ENCODE measurements around the gene MYOF. TPM values are rescaled to one million over a fixed set of nuclear protein-coding genes. Genes with fewer than 3 reads are reported as not detected.
A peak's percentile ranks its signal among the peaks of the same experiment; 100 is the strongest.

MYOF gene, protein sequence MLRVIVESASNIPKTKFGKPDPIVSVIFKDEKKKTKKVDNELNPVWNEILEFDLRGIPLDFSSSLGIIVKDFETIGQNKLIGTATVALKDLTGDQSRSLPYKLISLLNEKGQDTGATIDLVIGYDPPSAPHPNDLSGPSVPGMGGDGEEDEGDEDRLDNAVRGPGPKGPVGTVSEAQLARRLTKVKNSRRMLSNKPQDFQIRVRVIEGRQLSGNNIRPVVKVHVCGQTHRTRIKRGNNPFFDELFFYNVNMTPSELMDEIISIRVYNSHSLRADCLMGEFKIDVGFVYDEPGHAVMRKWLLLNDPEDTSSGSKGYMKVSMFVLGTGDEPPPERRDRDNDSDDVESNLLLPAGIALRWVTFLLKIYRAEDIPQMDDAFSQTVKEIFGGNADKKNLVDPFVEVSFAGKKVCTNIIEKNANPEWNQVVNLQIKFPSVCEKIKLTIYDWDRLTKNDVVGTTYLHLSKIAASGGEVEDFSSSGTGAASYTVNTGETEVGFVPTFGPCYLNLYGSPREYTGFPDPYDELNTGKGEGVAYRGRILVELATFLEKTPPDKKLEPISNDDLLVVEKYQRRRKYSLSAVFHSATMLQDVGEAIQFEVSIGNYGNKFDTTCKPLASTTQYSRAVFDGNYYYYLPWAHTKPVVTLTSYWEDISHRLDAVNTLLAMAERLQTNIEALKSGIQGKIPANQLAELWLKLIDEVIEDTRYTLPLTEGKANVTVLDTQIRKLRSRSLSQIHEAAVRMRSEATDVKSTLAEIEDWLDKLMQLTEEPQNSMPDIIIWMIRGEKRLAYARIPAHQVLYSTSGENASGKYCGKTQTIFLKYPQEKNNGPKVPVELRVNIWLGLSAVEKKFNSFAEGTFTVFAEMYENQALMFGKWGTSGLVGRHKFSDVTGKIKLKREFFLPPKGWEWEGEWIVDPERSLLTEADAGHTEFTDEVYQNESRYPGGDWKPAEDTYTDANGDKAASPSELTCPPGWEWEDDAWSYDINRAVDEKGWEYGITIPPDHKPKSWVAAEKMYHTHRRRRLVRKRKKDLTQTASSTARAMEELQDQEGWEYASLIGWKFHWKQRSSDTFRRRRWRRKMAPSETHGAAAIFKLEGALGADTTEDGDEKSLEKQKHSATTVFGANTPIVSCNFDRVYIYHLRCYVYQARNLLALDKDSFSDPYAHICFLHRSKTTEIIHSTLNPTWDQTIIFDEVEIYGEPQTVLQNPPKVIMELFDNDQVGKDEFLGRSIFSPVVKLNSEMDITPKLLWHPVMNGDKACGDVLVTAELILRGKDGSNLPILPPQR (N-terminal part only)
- total RNA-seq (1 to 10 TPM in 1 of 2 donors, under 1 TPM in 1; 0.81 to 1.6 TPM), total RNA-seq (0.12 to 0.75 reads per million in 2 donors)

GRCh38 chr10:93482145-93482834, at the start of gene MYOF:
Gene MYOF (minus strand): TSS chr10:93482334. CDS start chr10:93482194, 140 bp downstream.
- H3K27ac Mint-ChIP-seq, result peak within 1 kb of the TSS; percentile 19
- peaks cover 34% of the 10 kb centered on the region for H3K27me3 Mint-ChIP-seq
- H3K36me3 Mint-ChIP-seq (ENCODE audit: low read depth), result no peaks in the 10 kb centered on the region
- DNase-seq (peak in 1 of 3 donors; percentile 17), ATAC-seq (peak; percentile 93)
- peaks cover 11% of the 10 kb centered on the region for H3K4me1 Mint-ChIP-seq
- peak within 1 kb of the TSS; percentile 90 for H3K4me3 Mint-ChIP-seq
- no peaks in the 10 kb centered on the region for H3K9me3 ChIP-seq (ENCODE audit: control insufficient read depth, low read length, poor library complexity, severe bottlenecking)

GRCh38 chr10:93518531-93518930, 36.4 kb upstream of the MYOF start:
- Mint-ChIP-seq H3K4me1 (peaks cover 4% of the 10 kb centered on the region), H3K4me3 (no peak overlapping the region), H3K36me3 (ENCODE audit: low read depth) (peaks cover 2% of the 10 kb centered on the region), H3K27me3 (no peaks in the 10 kb centered on the region), H3K27ac (no peak overlapping the region)
- no peaks in the 10 kb centered on the region for H3K9me3 ChIP-seq (ENCODE audit: control insufficient read depth, low read length, poor library complexity, severe bottlenecking)
- DNase-seq (no peak), ATAC-seq (no peak)

GRCh38 chr10:93516006-93516380, 33.9 kb upstream of the MYOF start:
- H3K4me3 Mint-ChIP-seq, result no peak overlapping the region
- H3K36me3 Mint-ChIP-seq (ENCODE audit: low read depth), result peaks cover 2% of the 10 kb centered on the region
- ATAC-seq, result no peak

GRCh38 chr10:93515071-93516005, 33.2 kb upstream of the MYOF start:
- Mint-ChIP-seq H3K27me3 (peaks cover 3% of the 10 kb centered on the region), H3K27ac (peak overlapping the region; percentile 83), H3K36me3 (ENCODE audit: low read depth) (peaks cover 2% of the 10 kb centered on the region), H3K4me1 (peaks cover 5% of the 10 kb centered on the region), H3K4me3 (no peak overlapping the region)
- DNase-seq (no peak), ATAC-seq (no peak)
- no peaks in the 10 kb centered on the region for H3K9me3 ChIP-seq (ENCODE audit: control insufficient read depth, low read length, poor library complexity, severe bottlenecking)

More at GRCh38 chr10:93516006-93516380, 33.9 kb upstream of the MYOF start:
- H3K9me3 ChIP-seq (ENCODE audit: control insufficient read depth, low read length, poor library complexity, severe bottlenecking), result no peaks in the 10 kb centered on the region
- peaks cover 4% of the 10 kb centered on the region for H3K4me1 Mint-ChIP-seq
- H3K27me3 Mint-ChIP-seq, result no peaks in the 10 kb centered on the region
- DNase-seq, result no peak
- H3K27ac Mint-ChIP-seq, result peak overlapping the region; percentile 83

GRCh38 chr10:93514521-93514920, 32.4 kb upstream of the MYOF start:
- Mint-ChIP-seq H3K4me1 (peaks cover 6% of the 10 kb centered on the region), H3K4me3 (no peak overlapping the region), H3K27ac (no peak overlapping the region), H3K36me3 (ENCODE audit: low read depth) (peaks cover 2% of the 10 kb centered on the region), H3K27me3 (peaks cover 4% of the 10 kb centered on the region)
- no peaks in the 10 kb centered on the region for H3K9me3 ChIP-seq (ENCODE audit: control insufficient read depth, low read length, poor library complexity, severe bottlenecking)
- DNase-seq (no peak), ATAC-seq (no peak)

GRCh38 chr10:93513091-93513490, 31.0 kb upstream of the MYOF start:
- H3K9me3 ChIP-seq (ENCODE audit: control insufficient read depth, low read length, poor library complexity, severe bottlenecking), result no peaks in the 10 kb centered on the region
- Mint-ChIP-seq H3K4me1 (peaks cover 9% of the 10 kb centered on the region), H3K4me3 (no peak overlapping the region), H3K27me3 (peaks cover 4% of the 10 kb centered on the region), H3K27ac (no peak overlapping the region), H3K36me3 (ENCODE audit: low read depth) (peaks cover 2% of the 10 kb centered on the region)
- no peak for DNase-seq
- no peak for ATAC-seq

DNA sequence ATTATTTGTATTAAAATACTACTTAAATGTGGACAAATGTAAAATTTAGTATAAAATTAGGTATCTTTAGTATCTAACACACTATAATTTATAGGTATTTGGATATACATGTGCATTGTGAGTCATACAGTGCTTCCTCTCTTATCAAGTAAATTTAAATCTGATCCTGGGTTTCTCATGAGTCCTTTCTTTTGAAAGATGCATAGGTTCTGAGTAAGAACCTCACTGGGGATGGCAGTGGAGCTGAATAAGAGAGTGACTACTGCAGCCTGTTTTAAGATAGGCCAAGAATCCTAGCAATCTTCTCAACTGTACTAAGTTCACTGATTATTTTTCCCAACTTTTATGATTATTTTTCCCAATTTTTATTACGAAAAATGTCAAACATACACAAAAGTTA, 30.4 kb upstream of the MYOF start:
- H3K27ac Mint-ChIP-seq, result no peak overlapping the region
- ATAC-seq (no peak), DNase-seq (no peak)
- peaks cover 12% of the 10 kb centered on the region for H3K4me1 Mint-ChIP-seq
- peaks cover 4% of the 10 kb centered on the region for H3K27me3 Mint-ChIP-seq
- no peak overlapping the region for H3K4me3 Mint-ChIP-seq
- H3K36me3 Mint-ChIP-seq (ENCODE audit: low read depth), result peaks cover 2% of the 10 kb centered on the region
- H3K9me3 ChIP-seq (ENCODE audit: control insufficient read depth, low read length, poor library complexity, severe bottlenecking), result no peaks in the 10 kb centered on the region

DNA sequence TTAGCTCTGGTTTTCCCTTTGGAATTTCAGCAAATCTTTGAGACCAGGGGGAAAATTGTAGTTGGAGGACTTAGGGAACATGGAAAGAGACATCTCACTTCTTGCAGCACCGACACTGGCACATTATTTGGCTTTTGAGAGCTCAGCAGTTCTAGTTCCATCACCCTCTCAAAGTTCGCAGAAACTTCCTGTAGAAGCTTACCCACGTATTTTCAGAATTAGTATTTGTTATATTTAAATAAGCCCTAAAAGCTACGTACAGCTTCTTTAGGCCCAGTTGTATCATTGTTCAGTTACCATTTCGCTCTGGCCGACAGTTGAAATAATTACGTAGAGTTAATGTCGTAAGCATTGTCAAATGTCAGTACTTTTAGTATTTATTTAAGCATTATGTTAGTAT, 27.7 kb upstream of the MYOF start:
- H3K9me3 ChIP-seq (ENCODE audit: control insufficient read depth, low read length, poor library complexity, severe bottlenecking), result no peaks in the 10 kb centered on the region
- H3K4me1 Mint-ChIP-seq, result peaks cover 9% of the 10 kb centered on the region
- ATAC-seq, result no peak
- H3K36me3 Mint-ChIP-seq (ENCODE audit: low read depth), result no peaks in the 10 kb centered on the region
- H3K27ac Mint-ChIP-seq, result no peak overlapping the region
- H3K27me3 Mint-ChIP-seq, result peaks cover 4% of the 10 kb centered on the region
- no peak for DNase-seq
- H3K4me3 Mint-ChIP-seq, result peak overlapping the region; percentile 41

DNA sequence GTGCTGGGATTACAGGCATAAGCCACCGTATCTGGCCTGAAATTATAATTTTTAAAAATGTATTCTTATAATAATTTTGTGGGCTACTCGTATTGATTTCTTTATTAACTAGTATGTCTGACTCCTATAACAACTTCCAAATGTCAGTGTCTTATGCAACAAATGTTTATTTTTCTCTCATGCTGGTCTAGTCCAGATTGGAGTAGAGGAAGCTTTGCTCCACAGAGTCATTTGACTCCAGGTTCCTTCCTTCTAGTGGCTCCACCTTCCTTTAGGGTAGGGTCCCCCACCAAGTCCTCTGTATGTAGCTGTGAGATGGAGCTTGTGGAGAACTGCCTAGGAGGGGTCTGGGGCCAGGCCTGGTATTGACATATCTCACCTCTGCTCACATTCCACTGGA, 22.9 kb upstream of the MYOF start:
- Mint-ChIP-seq H3K27me3 (no peaks in the 10 kb centered on the region), H3K36me3 (ENCODE audit: low read depth) (no peaks in the 10 kb centered on the region), H3K4me3 (peak overlapping the region; percentile 33), H3K4me1 (peaks cover 17% of the 10 kb centered on the region), H3K27ac (no peak overlapping the region)
- no peaks in the 10 kb centered on the region for H3K9me3 ChIP-seq (ENCODE audit: control insufficient read depth, low read length, poor library complexity, severe bottlenecking)
- DNase-seq, result no peak
- ATAC-seq, result no peak

GRCh38 chr10:93503075-93503474, 20.9 kb upstream of the MYOF start:
- peak; percentile 40 for ATAC-seq
- no peak for DNase-seq

DNA sequence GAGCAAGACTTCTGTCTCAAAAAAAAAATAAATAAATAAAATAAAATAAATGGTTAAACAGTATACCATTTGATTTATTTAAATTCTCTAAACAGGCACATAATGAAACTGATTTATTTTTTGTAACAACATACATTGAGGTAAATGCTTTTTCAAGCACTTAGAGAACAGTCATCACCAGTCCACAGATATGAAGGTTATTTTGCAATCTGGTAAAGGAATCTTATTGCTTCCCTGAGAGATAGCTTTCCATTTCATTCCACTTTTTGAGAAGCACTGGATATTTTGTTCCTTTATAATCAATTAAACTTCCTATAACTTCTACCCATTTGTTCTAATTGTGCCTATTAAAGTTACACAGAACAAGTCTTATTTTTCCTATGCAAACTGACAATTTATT, 19.5 kb upstream of the MYOF start:
- ATAC-seq, result no peak
- Mint-ChIP-seq H3K27me3 (no peaks in the 10 kb centered on the region), H3K4me3 (no peak overlapping the region), H3K36me3 (ENCODE audit: low read depth) (no peaks in the 10 kb centered on the region), H3K4me1 (peaks cover 33% of the 10 kb centered on the region), H3K27ac (peak overlapping the region; percentile 70)
- no peaks in the 10 kb centered on the region for H3K9me3 ChIP-seq (ENCODE audit: control insufficient read depth, low read length, poor library complexity, severe bottlenecking)
- DNase-seq, result no peak

More at GRCh38 chr10:93503075-93503474, 20.9 kb upstream of the MYOF start:
- Mint-ChIP-seq H3K4me1 (peaks cover 23% of the 10 kb centered on the region), H3K36me3 (ENCODE audit: low read depth) (no peaks in the 10 kb centered on the region), H3K27ac (peak overlapping the region; percentile 70), H3K27me3 (no peaks in the 10 kb centered on the region), H3K4me3 (peak overlapping the region; percentile 80)
- H3K9me3 ChIP-seq (ENCODE audit: control insufficient read depth, low read length, poor library complexity, severe bottlenecking), result no peaks in the 10 kb centered on the region
